Activated T-helper 1 cell treated with anti-CD3 and anti-CD28 coated beads, Interleukin-12 subunit alpha, Interleukin-12 subunit beta, Interleukin-2, Interleukin-4 antibody, amounts not matched to agents 30 ng/mL and 10 ng/mL and 1 ng/mL, durations not matched to agents 14 hours and 24 hours and 36 hours (primary cell): Measurements from ENCODE around the gene TEX22. TPM values are rescaled to one million over a fixed set of nuclear protein-coding genes. Genes with fewer than 3 reads are reported as not detected.

ENCODE experiments used
- DNase-seq: peaks from one replicate; pipeline ENCODE4 v3.0.0; 2021; ENCODE audit warnings: low spot score
- H3K27ac Mint-ChIP-seq: one replicate; pipeline ENCODE4 v1.8.0; 2021; ENCODE audit warnings: mild to moderate bottlenecking, mixed read lengths
- H3K27me3 Mint-ChIP-seq: one replicate; pipeline ENCODE4 v1.8.0; 2022; ENCODE audit warnings: mild to moderate bottlenecking, moderate library complexity, mixed read lengths; ENCODE audit not compliant: insufficient read depth
- H3K36me3 Mint-ChIP-seq: one replicate; pipeline ENCODE4 v1.8.0; 2021; ENCODE audit warnings: low read depth, mixed read lengths
- H3K4me1 Mint-ChIP-seq: one replicate; pipeline ENCODE4 v1.8.0; 2021; ENCODE audit warnings: low read depth, mixed read lengths
- H3K4me3 Mint-ChIP-seq: one replicate; pipeline ENCODE4 v1.8.0; 2021; ENCODE audit warnings: mild to moderate bottlenecking, moderate library complexity, mixed read lengths
- H3K9me3 Mint-ChIP-seq: one replicate; pipeline ENCODE4 v1.8.0; 2021; ENCODE audit warnings: mixed read lengths
- intact Hi-C: fragments of 100-400 bp; cut with micrococcal nuclease; formaldehyde crosslinking; loops from one replicate; pipeline ENCODE4 v1.15.1; 2024
- total RNA-seq: library from RNA; stranded (reverse); gene quantifications from 2 replicates; pipeline ENCODE4 v1.2.3, GENCODE V29; 2022

The TEX22 gene
- total RNA-seq, 1 donor from 2014 or later = 7.4 TPM

- Mint-ChIP-seq H3K27ac (no peak overlapping the region), H3K4me3 (no peak overlapping the region), H3K9me3 (no peaks in the 10 kb centered on the region), H3K4me1 (no peaks in the 10 kb centered on the region), H3K36me3 (no peaks in the 10 kb centered on the region), H3K27me3 (no peaks in the 10 kb centered on the region)
- DNase-seq = no peak
- intact Hi-C loops = no loop called here
These were observed 15.1 kb upstream of the TEX22 start for GRCh38 chr14:105383083-105383730.

- Mint-ChIP-seq H3K9me3 (no peaks in the 10 kb centered on the region), H3K4me3 (no peak overlapping the region), H3K36me3 (no peaks in the 10 kb centered on the region), H3K27ac (no peak overlapping the region), H3K4me1 (no peaks in the 10 kb centered on the region), H3K27me3 (no peaks in the 10 kb centered on the region)
- DNase-seq = no peak
- intact Hi-C loops = no loop called here
These were observed 14.2 kb upstream of the TEX22 start for GRCh38 chr14:105384041-105384557.

GRCh38 chr14:105384605-105385321 is 13.6 kb upstream of the TEX22 start:
- H3K9me3 Mint-ChIP-seq = no peaks in the 10 kb centered on the region
- H3K4me3 Mint-ChIP-seq = no peak overlapping the region
- no peak for DNase-seq
- no peak overlapping the region for H3K27ac Mint-ChIP-seq
- H3K27me3 Mint-ChIP-seq = no peaks in the 10 kb centered on the region
- H3K4me1 Mint-ChIP-seq = no peaks in the 10 kb centered on the region
- H3K36me3 Mint-ChIP-seq = no peaks in the 10 kb centered on the region
- intact Hi-C loops = no loop called here

- peaks cover 4% of the 10 kb centered on the region for H3K4me1 Mint-ChIP-seq
- intact Hi-C loops = no loop called here
- no peaks in the 10 kb centered on the region for H3K27me3 Mint-ChIP-seq
- H3K9me3 Mint-ChIP-seq = no peaks in the 10 kb centered on the region
- no peaks in the 10 kb centered on the region for H3K36me3 Mint-ChIP-seq
- no peak overlapping the region for H3K27ac Mint-ChIP-seq
- no peak overlapping the region for H3K4me3 Mint-ChIP-seq
- no peak for DNase-seq
These were observed 13.1 kb upstream of the TEX22 start for GRCh38 chr14:105385322-105385637.

GRCh38 chr14:105385698-105386365 is 12.5 kb upstream of the TEX22 start:
- no peak for DNase-seq
- Mint-ChIP-seq H3K27me3 (no peaks in the 10 kb centered on the region), H3K27ac (no peak overlapping the region), H3K9me3 (no peaks in the 10 kb centered on the region), H3K4me3 (no peak overlapping the region), H3K4me1 (peaks cover 6% of the 10 kb centered on the region), H3K36me3 (no peaks in the 10 kb centered on the region)
- intact Hi-C loops = no loop called here

- Mint-ChIP-seq H3K27me3 (no peaks in the 10 kb centered on the region), H3K4me1 (peaks cover 6% of the 10 kb centered on the region), H3K9me3 (no peaks in the 10 kb centered on the region), H3K4me3 (no peak overlapping the region), H3K36me3 (no peaks in the 10 kb centered on the region), H3K27ac (no peak overlapping the region)
- intact Hi-C loops = no loop called here
- DNase-seq = no peak
These were observed 11.5 kb upstream of the TEX22 start for GRCh38 chr14:105386581-105387529.

- H3K27ac Mint-ChIP-seq = no peak overlapping the region
- intact Hi-C loops = no loop called here
- H3K9me3 Mint-ChIP-seq = no peaks in the 10 kb centered on the region
- no peak for DNase-seq
- H3K27me3 Mint-ChIP-seq = no peaks in the 10 kb centered on the region
- peaks cover 6% of the 10 kb centered on the region for H3K4me1 Mint-ChIP-seq
- no peaks in the 10 kb centered on the region for H3K36me3 Mint-ChIP-seq
- no peak overlapping the region for H3K4me3 Mint-ChIP-seq
These were observed 10.8 kb upstream of the TEX22 start for GRCh38 chr14:105387530-105387922.

- intact Hi-C loops = no loop called here
- DNase-seq = no peak
- no peaks in the 10 kb centered on the region for H3K27me3 Mint-ChIP-seq
- no peak overlapping the region for H3K4me3 Mint-ChIP-seq
- H3K9me3 Mint-ChIP-seq = no peaks in the 10 kb centered on the region
- no peaks in the 10 kb centered on the region for H3K36me3 Mint-ChIP-seq
- peaks cover 6% of the 10 kb centered on the region for H3K4me1 Mint-ChIP-seq
- H3K27ac Mint-ChIP-seq = no peak overlapping the region
These were observed 10.0 kb upstream of the TEX22 start for GRCh38 chr14:105388110-105388951.

- Mint-ChIP-seq H3K9me3 (no peaks in the 10 kb centered on the region), H3K4me3 (no peak overlapping the region), H3K27ac (no peak overlapping the region), H3K27me3 (no peaks in the 10 kb centered on the region), H3K4me1 (peaks cover 6% of the 10 kb centered on the region), H3K36me3 (no peaks in the 10 kb centered on the region)
- DNase-seq = no peak
- intact Hi-C loops = no loop called here
These were observed 9.4 kb upstream of the TEX22 start for GRCh38 chr14:105388976-105389375.

GRCh38 chr14:105389534-105389933 is 8.8 kb upstream of the TEX22 start:
- H3K4me3 Mint-ChIP-seq = no peak overlapping the region
- H3K27ac Mint-ChIP-seq = no peak overlapping the region
- no peaks in the 10 kb centered on the region for H3K27me3 Mint-ChIP-seq
- H3K9me3 Mint-ChIP-seq = no peaks in the 10 kb centered on the region
- H3K36me3 Mint-ChIP-seq = no peaks in the 10 kb centered on the region
- peaks cover 6% of the 10 kb centered on the region for H3K4me1 Mint-ChIP-seq
- DNase-seq = no peak
- intact Hi-C loops = no loop called here

GRCh38 chr14:105389976-105390848 is 8.1 kb upstream of the TEX22 start:
- Mint-ChIP-seq H3K36me3 (no peaks in the 10 kb centered on the region), H3K27me3 (no peaks in the 10 kb centered on the region), H3K4me1 (peaks cover 6% of the 10 kb centered on the region), H3K4me3 (no peak overlapping the region), H3K27ac (no peak overlapping the region), H3K9me3 (no peaks in the 10 kb centered on the region)
- intact Hi-C loops = no loop called here
- no peak for DNase-seq
